GM19395 (cell line): Measurements from ENCODE around the gene RILPL1.
"Not testable (repeated sequence)": the region's sequence is repeated elsewhere in the genome, so short reads cannot be mapped to it uniquely, and the experiment has no call there.

Experiments used
- ATAC-seq: cut with Tn5 transposase; IDR thresholded peaks from one replicate; pipeline ENCODE4 v1.9.1; 2021; ENCODE audit warnings: mild to moderate bottlenecking, moderate library complexity; ENCODE audit not compliant: unreplicated experiment

RILPL1 gene

GRCh38 chr12:123530668-123531067 is 2.9 kb downstream of the RILPL1 start:
- ATAC-seq = no peak

- ATAC-seq = no peak
Measured at GRCh38 chr12:123529686-123530085, 3.8 kb downstream of the RILPL1 start.

- ATAC-seq = no peak
Measured at GRCh38 chr12:123528858-123529257, 4.7 kb downstream of the RILPL1 start.

GRCh38 chr12:123526542-123527080 is 6.9 kb downstream of the RILPL1 start:
- ATAC-seq = no peak

DNA sequence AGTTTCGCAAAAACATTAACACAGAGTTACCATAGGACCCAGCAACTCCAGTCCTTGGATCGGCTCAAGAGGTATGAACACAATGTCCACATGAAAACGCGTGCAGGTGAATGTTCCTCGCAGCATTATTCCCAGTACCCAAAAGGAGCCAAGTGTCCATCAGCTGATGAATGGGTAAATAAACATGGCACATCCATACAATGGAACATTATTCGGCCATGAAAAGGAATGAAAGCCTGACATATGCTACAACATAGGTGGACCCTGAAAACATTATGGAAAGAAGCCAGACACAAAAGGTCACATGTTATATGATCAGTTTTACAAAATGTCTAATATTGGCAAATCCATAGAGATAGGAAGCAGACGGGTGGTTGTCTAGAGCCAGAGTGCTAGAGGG is 9.1 kb downstream of the RILPL1 start:
- ATAC-seq = no peak

DNA sequence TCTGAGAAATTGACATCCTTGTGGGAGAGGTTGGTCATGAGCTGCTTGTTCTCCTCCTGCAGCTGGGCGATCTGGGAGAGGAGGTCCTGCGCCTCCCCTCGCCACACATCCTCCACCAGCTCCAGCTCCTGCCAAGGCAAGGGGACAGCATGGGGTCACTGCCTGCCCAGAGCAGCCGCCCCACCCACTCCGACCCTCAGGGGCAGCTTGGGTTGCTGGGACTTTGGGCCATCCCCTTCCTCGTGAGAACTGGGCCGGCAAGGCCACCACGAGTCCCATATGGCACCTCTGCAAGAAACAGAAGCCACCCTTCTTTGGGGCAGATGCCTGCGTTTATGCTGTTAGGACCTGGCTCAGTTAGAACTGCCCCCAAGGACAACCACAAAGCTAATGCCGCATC is 10.0 kb downstream of the RILPL1 start:
- no peak for ATAC-seq

DNA sequence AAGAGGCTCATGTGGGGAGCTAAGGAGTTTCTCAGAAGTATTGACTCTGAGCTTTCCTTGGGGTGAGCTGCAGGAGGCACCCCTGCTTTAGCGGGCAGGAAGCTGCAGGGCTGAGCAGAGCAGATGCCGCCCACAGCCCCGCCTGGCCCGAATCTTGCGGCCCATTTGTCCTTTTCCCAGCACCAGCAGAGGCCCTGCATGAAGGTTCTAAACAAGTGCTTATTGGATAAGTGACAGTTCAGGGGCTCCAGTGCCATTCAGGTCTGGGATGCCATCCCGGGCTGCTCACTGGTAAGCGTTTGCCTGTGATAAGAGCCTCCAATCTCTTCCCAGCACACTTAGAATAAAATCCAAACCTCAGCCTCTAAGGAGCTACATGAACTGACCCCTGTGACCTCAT is 11.4 kb downstream of the RILPL1 start:
- no peak for ATAC-seq

- ATAC-seq = no peak
Measured at GRCh38 chr12:123520567-123521474, 12.7 kb downstream of the RILPL1 start.

DNA sequence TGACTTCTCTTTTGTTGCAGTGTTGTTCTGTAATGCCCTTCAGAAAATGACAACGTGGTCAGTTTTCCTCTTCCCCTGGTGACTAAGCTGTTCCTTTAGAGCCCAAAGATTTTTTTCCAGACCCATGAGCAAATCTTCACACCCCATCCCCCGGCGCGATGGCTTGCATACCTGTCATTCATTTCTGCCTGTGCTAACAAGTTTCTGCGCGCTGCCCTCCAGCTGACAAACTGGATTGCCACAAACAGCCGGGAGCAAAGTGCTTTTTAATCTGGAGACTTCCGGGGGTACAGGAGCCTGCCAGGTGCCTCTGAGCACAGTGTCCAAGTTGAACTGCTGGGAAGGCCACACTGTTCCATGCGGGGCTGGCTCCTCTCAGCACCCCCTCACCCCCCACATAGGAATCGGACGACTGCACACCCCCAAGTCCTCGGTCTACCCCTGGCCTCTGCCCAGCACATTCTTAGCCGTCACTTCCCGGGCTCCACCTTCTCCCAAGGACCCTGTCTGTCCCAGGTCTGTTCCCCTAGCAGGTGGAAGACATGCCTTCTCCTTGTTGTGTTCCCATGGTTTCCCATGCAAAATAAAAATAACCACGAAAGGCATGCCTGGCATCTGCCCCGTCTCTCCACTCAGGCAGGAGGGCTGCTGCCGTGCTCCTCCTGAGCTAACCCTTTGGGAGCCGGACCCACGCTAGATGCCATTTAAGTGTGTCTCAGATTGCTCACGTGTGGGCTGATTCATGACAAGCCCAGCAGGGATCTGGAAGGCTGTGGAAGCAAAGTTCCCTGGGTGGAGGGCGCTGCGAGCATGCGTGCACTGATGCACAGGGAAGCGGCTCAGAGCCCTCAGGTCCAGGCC is 14.1 kb downstream of the RILPL1 start:
- no peak for ATAC-seq

- ATAC-seq = no peak
Measured at GRCh38 chr12:123516216-123516780, 17.2 kb downstream of the RILPL1 start.

- not testable (repeated sequence) for ATAC-seq
Measured at GRCh38 chr12:123514582-123515221, 18.8 kb downstream of the RILPL1 start.

- ATAC-seq = no peak
Measured at GRCh38 chr12:123513805-123514204, 19.7 kb downstream of the RILPL1 start.

GRCh38 chr12:123512838-123513665 is 20.5 kb downstream of the RILPL1 start:
- no peak for ATAC-seq

DNA sequence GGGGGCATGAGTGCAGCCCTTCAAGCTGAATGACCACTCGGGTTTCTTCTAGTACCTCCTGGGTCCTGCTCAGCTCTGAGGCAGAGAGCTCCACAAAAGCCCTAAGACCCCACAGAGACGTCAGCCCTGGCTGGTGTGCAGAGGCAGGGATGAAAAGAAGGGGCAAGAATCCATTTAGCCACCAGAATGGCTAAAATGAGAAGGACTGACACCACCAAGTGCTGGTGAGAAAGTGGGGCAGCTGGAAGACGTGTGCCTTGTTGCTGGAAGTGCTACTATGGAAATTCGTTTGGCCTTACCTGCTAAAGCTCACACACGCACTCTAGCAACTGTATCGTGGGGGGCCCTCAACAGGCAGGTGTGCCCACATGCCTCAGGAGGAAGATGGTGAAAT is 26.7 kb downstream of the RILPL1 start:
- ATAC-seq = no peak

DNA sequence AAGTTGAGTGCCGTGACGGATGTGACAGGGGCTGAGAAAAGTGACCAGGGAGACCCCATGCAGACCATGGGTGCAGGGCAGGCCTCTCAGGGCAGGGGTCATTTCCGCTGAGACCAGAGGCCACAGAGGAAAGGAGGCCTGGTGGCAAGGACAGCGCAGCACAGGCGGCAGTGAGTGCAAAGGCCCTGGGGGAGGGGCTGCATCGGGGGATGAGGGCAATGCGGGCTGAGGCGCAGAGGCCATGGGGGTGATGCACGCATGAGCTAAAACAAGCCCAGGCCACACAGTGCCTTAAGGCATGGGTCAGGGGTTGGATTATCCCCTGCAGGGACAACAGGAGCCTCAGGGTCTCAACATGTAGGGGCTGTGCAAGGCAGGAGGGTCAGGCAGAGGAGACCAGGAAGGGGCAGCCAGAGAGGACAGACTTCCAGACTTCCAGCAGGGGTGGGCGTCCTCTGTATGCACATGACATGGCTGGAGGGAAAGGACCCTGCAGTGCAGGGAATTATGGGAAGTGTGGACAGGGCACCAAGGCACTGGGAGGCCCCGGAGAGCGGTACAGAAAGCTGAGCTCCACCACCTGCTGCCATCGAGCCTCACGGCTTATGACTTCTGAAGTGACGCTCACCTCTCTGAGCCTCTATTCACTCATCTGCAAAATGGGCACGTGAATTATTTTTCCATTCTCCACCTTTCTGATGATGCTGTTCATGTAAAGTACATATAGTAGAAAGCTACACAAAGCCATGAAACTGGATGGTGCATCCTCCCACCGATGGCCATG is 27.3 kb downstream of the RILPL1 start:
- ATAC-seq = no peak

- no peak for ATAC-seq
Measured at GRCh38 chr12:123502163-123502704, 31.3 kb downstream of the RILPL1 start.

DNA sequence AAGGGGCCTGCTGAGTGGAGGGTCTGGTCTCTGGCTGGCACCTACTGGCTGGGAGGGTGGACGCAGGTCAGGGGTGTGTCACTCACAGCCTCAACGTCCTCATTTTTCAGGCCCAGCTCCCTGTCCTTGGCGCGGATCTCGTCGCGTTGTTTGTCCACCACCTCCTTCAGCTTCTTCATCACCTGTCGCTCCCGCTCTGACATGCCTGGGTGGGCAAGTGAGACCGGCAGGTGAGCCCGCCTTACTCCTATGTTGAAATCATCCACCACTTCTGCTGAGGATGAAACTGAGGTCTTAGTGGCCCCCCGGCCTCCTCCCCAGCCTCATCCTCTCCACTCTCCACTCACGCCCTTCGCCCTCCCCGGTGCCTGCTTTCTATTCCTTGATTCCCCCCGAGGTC is 34.2 kb downstream of the RILPL1 start:
- no peak for ATAC-seq

GRCh38 chr12:123498126-123498825 is 35.2 kb downstream of the RILPL1 start:
- no peak for ATAC-seq
